GDM1 (cell line): Measurements from ENCODE around the gene CDK6.
"Not testable (repeated sequence)": the region's sequence is repeated elsewhere in the genome, so short reads cannot be mapped to it uniquely, and the experiment has no call there.

Source experiments
- DNase-seq: peaks from one replicate; lab custom pipeline; 2025; lab: John Stamatoyannopoulos, UW

CDK6 gene

GRCh38 chr7:92836489-92836999 is at the start of gene CDK6:
Gene CDK6, minus strand, starts transcription at chr7:92836573. Its CDS starts 3,250 bp downstream, at chr7:92833323.
- peak; percentile 75 for DNase-seq

GRCh38 chr7:92886039-92886438 is 49.7 kb upstream of the CDK6 start:
- DNase-seq, result not testable (repeated sequence)

- no peak for DNase-seq
Observed at GRCh38 chr7:92884218-92884617, 47.8 kb upstream of the CDK6 start.

- no peak for DNase-seq
Observed at GRCh38 chr7:92882760-92883159, 46.4 kb upstream of the CDK6 start.

GRCh38 chr7:92881091-92881485 is 44.7 kb upstream of the CDK6 start:
- DNase-seq, result no peak

GRCh38 chr7:92880212-92881090 is 44.1 kb upstream of the CDK6 start:
- DNase-seq, result peak; percentile 12

- DNase-seq, result no peak
Observed at GRCh38 chr7:92877367-92877766, 41.0 kb upstream of the CDK6 start.

- no peak for DNase-seq
Observed at GRCh38 chr7:92876836-92877235, 40.5 kb upstream of the CDK6 start.

GRCh38 chr7:92875719-92876118 is 39.3 kb upstream of the CDK6 start:
- no peak for DNase-seq

GRCh38 chr7:92875173-92875572 is 38.8 kb upstream of the CDK6 start:
- no peak for DNase-seq

GRCh38 chr7:92874567-92874966 is 38.2 kb upstream of the CDK6 start:
- DNase-seq, result no peak

GRCh38 chr7:92873776-92874175 is 37.4 kb upstream of the CDK6 start:
- DNase-seq, result no peak

GRCh38 chr7:92872701-92873100 is 36.3 kb upstream of the CDK6 start:
- DNase-seq, result no peak

GRCh38 chr7:92868683-92869293 is 32.4 kb upstream of the CDK6 start:
- DNase-seq, result no peak

- not testable (repeated sequence) for DNase-seq
Observed at GRCh38 chr7:92864169-92864568, 27.8 kb upstream of the CDK6 start.

GRCh38 chr7:92856436-92856835 is 20.1 kb upstream of the CDK6 start:
- DNase-seq, result no peak

GRCh38 chr7:92854501-92855238 is 18.3 kb upstream of the CDK6 start:
- DNase-seq, result no peak

GRCh38 chr7:92851732-92852131 is 15.4 kb upstream of the CDK6 start:
- no peak for DNase-seq

- DNase-seq, result no peak
Observed at GRCh38 chr7:92850516-92850915, 14.1 kb upstream of the CDK6 start.

- DNase-seq, result no peak
Observed at GRCh38 chr7:92849322-92849721, 12.9 kb upstream of the CDK6 start.

GRCh38 chr7:92848851-92849250 is 12.5 kb upstream of the CDK6 start:
- DNase-seq, result no peak

- no peak for DNase-seq
Observed at GRCh38 chr7:92848441-92848840, 12.1 kb upstream of the CDK6 start.

- DNase-seq, result no peak
Observed at GRCh38 chr7:92847305-92847704, 10.9 kb upstream of the CDK6 start.
